H1 (cell line): ENCODE results near the gene PLK3. TPM values are rescaled to one million over a fixed set of nuclear protein-coding genes. Genes with fewer than 3 reads are reported as not detected.

ENCODE experiments used
- ASH2L ChIP-seq: fragments of 200-600, 300-600 bp; sonication (generic); IDR thresholded peaks from one replicate; pipeline ENCODE4 v1.7.1; 2017; ENCODE audit warnings: low read length
- CBX8 ChIP-seq: fragments of 300-800, 300-1000 bp; sonication (generic); IDR thresholded peaks from 2 replicates; pipeline ENCODE4 v1.7.1; 2016; ENCODE audit warnings: low read depth, low read length, borderline replicate concordance
- CREB1 ChIP-seq: IDR thresholded peaks from 2 replicates; pipeline ENCODE4 v1.6.1; 2012; ENCODE audit warnings: inconsistent platforms
- CTBP2 ChIP-seq: IDR thresholded peaks from 2 replicates; pipeline ENCODE4 v1.7.0; 2011; ENCODE audit warnings: borderline replicate concordance, mild to moderate bottlenecking, moderate library complexity, mixed read lengths, low read length; ENCODE audit not compliant: insufficient read depth, insufficient read length
- EP300 ChIP-seq, 2 experiments: IDR thresholded peaks; 1 replicate in 1 of 2; 2 replicates in 1 of 2; pipeline ENCODE4 v1.6.1; 2011 to 2012; ENCODE audit warnings: low read depth in 2 of 2, low read length in 2 of 2, mild to moderate bottlenecking in 2 of 2, borderline replicate concordance in 1 of 2, inconsistent platforms in 1 of 2, moderate library complexity in 1 of 2
- HDAC2 ChIP-seq, 2 experiments: fragments of 300-600 bp in 1 of 2; sonication (generic) in 1 of 2; IDR thresholded peaks; 2 replicates each; pipeline ENCODE4 v1.6.1; 2011 to 2012; ENCODE audit warnings: low read depth in 2 of 2, low read length in 2 of 2, mild to moderate bottlenecking in 2 of 2, moderate library complexity in 2 of 2, borderline replicate concordance in 1 of 2, inconsistent platforms in 1 of 2
- JUN ChIP-seq: IDR thresholded peaks from 2 replicates; pipeline ENCODE4 v1.6.1; 2011; ENCODE audit warnings: low read depth, mild to moderate bottlenecking, improper control_type of control experiment, low read length
- JUND ChIP-seq: IDR thresholded peaks from 2 replicates; pipeline ENCODE4 v1.6.1; 2011; ENCODE audit warnings: mild to moderate bottlenecking, improper control_type of control experiment, low read length
- KDM5A ChIP-seq: fragments of 200-600 bp; IDR thresholded peaks from 2 replicates; pipeline ENCODE4 v1.7.1; 2012; ENCODE audit warnings: mild to moderate bottlenecking, low read length, inconsistent platforms, mixed read lengths
- NRF1 ChIP-seq: IDR thresholded peaks from 2 replicates; pipeline ENCODE4 v1.6.1; 2011; ENCODE audit warnings: mild to moderate bottlenecking, low read depth, low read length, improper control_type of control experiment
- RNF2 ChIP-seq: fragments of 200-900, 300-1000 bp; sonication (generic); IDR thresholded peaks from 2 replicates; pipeline ENCODE4 v1.7.1; 2016; ENCODE audit warnings: borderline replicate concordance, low read depth, mild to moderate bottlenecking, antibody characterized with exemption, low read length; ENCODE audit not compliant: poor library complexity, severe bottlenecking; ENCODE audit errors: missing control alignments
- SIN3A ChIP-seq, 2 experiments: IDR thresholded peaks in 1 of 2; conservative IDR thresholded peaks in 1 of 2; 2 replicates each; pipeline ENCODE4 v1.6.1; 2011 to 2012; ENCODE audit warnings: low read length in 2 of 2, improper control_type of control experiment in 1 of 2, low read depth in 1 of 2, mild to moderate bottlenecking in 1 of 2
- SP2 ChIP-seq: IDR thresholded peaks from 2 replicates; pipeline ENCODE4 v1.6.1; 2012; ENCODE audit warnings: mild to moderate bottlenecking, low read length, inconsistent platforms
- SP4 ChIP-seq: IDR thresholded peaks from 2 replicates; pipeline ENCODE4 v1.6.1; 2012; ENCODE audit warnings: low read length, inconsistent platforms
- SUZ12 ChIP-seq: fragments of 200-600 bp; sonication (generic); IDR thresholded peaks from 2 replicates; pipeline ENCODE4 v1.6.1; 2012; ENCODE audit warnings: mild to moderate bottlenecking, inconsistent platforms, low read length, moderate library complexity, mixed read lengths
- TBP ChIP-seq: IDR thresholded peaks from 2 replicates; pipeline ENCODE4 v1.6.1; 2011; ENCODE audit warnings: low read depth, low read length, improper control_type of control experiment
- TEAD4 ChIP-seq: IDR thresholded peaks from 2 replicates; pipeline ENCODE4 v1.6.1; 2012; ENCODE audit warnings: low read depth, low read length, inconsistent platforms, mixed read lengths
- polyA plus RNA-seq, 7 experiments: library from polyadenylated mRNA; depleted of rRNA in 3 of 7; stranded (reverse) in 5 of 7; unstranded in 2 of 7; fragments of >200 nt in 5 of 7; fragments of 200-250 nt in 2 of 7; gene quantifications; 1 replicate in 5 of 7; 2 replicates in 1 of 7; 4 replicates in 1 of 7; pipeline versions ENCODE4 v1.2.1 to v1.2.3, GENCODE V29; 2011 to 2013; ENCODE audit warnings: missing spikeins in 2 of 7, mixed read lengths in 2 of 7
- total RNA-seq: library from RNA; stranded (reverse); fragmentation: NEBNext Ultra II Directional; extraction: Animal tissue kit (Norgen Biotek cat#: 25700); gene quantifications from 2 replicates; pipeline ENCODE4 v1.2.1, GENCODE V29; 2021
- TF ChIP-seq, protein P1 (sequence below): IDR thresholded peaks from 2 replicates; pipeline ENCODE4 v1.6.1; 2012; ENCODE audit warnings: inconsistent platforms

The PLK3 gene
- total and polyA plus RNA-seq, 2 of the 8 experiments (the other 6 are each of a cell fraction or from before 2014, with no cell fraction given) = 7.9 to 12.3 TPM

DNA sequence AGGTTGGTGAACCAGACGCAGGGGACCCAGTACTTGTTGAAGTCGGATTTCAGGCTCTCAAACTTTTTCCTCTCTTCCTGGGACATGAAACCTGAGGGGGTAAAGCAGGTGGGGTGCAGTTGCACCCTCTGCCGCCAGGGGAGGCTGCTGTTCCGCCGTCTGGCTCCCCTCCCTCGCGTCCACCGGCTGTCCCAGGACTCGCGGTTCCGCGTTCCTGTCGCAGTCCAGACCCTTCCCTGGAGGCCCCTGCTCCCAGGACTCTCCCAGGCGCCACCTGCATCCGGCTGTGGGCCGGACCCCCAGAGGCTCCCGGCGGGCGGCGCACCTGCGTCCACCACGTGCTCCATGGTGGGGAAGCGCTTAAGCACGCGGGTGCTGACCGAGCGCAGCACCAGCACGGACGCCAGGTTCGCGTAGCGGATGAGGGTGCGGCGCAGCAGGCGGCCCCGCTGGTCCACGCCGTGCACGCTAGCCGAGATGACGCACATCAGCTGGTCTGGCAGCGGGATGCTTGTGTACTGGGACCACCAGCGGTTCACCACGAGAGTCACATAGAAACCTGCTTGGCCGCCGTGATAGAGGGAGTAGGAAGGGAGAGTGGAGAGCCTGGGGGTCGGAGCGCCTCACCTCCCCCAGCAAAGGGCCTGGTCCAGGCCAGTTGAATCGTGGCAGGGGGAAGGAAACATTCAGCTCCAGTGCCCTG is 13.9 kb upstream of the PLK3 start (continued):
- no peak for TF ChIP-seq SUZ12
- TF ChIP-seq CBX8 = no peak
- TF ChIP-seq JUND = peak; percentile 70
- TF ChIP-seq TEAD4 = 0 out of 2 replicates have a peak, but pooled peaks have one; percentile 16
- TF ChIP-seq KDM5A = no peak
- no peak for TF ChIP-seq SP4
- TF ChIP-seq, protein P1, sequence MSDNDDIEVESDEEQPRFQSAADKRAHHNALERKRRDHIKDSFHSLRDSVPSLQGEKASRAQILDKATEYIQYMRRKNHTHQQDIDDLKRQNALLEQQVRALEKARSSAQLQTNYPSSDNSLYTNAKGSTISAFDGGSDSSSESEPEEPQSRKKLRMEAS = peak; percentile 95
- peak; percentile 35 for TF ChIP-seq CREB1
- TF ChIP-seq HDAC2 (IDR thresholded peaks at IDR 0.05; ENCODE audit: borderline replicate concordance in 1 of 2, low read depth in 2 of 2, low read length in 2 of 2) = peak; percentile 26 to 65; a peak in 1 of 4 replicates
- TF ChIP-seq CTBP2 = no peak
- TF ChIP-seq TBP = peak; percentile 40; the same call in 1 of the 2 replicates
- TF ChIP-seq SP2 = no peak
- no peak for TF ChIP-seq NRF1
- TF ChIP-seq JUN = no peak
- peak; percentile 61 for TF ChIP-seq ASH2L
- TF ChIP-seq SIN3A (conservative IDR thresholded peaks at IDR 0.05 in 1 of 2, IDR thresholded peaks at IDR 0.05 in 1 of 2; ENCODE audit: low read depth in 1 of 2, low read length in 2 of 2) = peak in 1 of 2 experiments; percentile 60; a peak in 1 of 4 replicates
- no peak for TF ChIP-seq RNF2
- peak in 1 of 2 experiments; percentile 98; a peak in 1 of 3 replicates for TF ChIP-seq EP300 (IDR thresholded peaks at IDR 0.05; ENCODE audit: borderline replicate concordance in 1 of 2, low read depth in 2 of 2, low read length in 2 of 2)
- TF ChIP-seq, all 59 proteins: peak for 24
